Right hindlimb (tissue), 1 donor: ENCODE measurements around the gene NLRC4.
"Not testable (repeated sequence)": the region's sequence is repeated elsewhere in the genome, so short reads cannot be mapped to it uniquely, and the experiment has no call there.

Source experiments
- DNase-seq: peaks from one replicate; pipeline ENCODE4 v3.0.0-alpha.2; 2018

Gene NLRC4, protein sequence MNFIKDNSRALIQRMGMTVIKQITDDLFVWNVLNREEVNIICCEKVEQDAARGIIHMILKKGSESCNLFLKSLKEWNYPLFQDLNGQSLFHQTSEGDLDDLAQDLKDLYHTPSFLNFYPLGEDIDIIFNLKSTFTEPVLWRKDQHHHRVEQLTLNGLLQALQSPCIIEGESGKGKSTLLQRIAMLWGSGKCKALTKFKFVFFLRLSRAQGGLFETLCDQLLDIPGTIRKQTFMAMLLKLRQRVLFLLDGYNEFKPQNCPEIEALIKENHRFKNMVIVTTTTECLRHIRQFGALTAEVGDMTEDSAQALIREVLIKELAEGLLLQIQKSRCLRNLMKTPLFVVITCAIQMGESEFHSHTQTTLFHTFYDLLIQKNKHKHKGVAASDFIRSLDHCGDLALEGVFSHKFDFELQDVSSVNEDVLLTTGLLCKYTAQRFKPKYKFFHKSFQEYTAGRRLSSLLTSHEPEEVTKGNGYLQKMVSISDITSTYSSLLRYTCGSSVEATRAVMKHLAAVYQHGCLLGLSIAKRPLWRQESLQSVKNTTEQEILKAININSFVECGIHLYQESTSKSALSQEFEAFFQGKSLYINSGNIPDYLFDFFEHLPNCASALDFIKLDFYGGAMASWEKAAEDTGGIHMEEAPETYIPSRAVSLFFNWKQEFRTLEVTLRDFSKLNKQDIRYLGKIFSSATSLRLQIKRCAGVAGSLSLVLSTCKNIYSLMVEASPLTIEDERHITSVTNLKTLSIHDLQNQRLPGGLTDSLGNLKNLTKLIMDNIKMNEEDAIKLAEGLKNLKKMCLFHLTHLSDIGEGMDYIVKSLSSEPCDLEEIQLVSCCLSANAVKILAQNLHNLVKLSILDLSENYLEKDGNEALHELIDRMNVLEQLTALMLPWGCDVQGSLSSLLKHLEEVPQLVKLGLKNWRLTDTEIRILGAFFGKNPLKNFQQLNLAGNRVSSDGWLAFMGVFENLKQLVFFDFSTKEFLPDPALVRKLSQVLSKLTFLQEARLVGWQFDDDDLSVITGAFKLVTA

GRCh38 chr2:32264422-32265105 lies at the start of gene NLRC4:
TSS of gene NLRC4 (minus strand) at chr2:32264886. CDS start at chr2:32256775, 8,111 bp downstream.
- DNase-seq, result no peak

DNA sequence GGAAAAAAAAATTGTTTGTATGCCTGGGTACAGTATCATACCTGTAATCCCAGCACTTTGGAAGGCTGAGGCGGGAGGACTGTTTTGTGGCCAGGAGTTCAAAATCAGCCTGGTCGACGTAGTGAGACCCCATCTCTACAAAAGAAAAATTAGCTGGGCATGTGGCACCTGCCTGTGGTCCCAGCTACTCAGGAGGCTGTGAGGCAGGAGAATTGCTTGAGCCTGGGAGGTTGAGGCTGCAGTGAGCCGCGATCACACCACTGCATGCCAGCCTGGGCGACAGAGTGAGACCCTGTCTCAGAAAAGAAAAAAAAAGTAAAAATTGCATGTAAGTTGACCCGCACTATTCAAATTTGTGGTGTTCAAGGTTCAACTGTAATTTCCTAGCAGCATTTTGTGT lies 45.9 kb upstream of the NLRC4 start:
- no peak for DNase-seq

- not testable (repeated sequence) for DNase-seq
Measured at GRCh38 chr2:32293966-32294562, 29.4 kb upstream of the NLRC4 start.

DNA sequence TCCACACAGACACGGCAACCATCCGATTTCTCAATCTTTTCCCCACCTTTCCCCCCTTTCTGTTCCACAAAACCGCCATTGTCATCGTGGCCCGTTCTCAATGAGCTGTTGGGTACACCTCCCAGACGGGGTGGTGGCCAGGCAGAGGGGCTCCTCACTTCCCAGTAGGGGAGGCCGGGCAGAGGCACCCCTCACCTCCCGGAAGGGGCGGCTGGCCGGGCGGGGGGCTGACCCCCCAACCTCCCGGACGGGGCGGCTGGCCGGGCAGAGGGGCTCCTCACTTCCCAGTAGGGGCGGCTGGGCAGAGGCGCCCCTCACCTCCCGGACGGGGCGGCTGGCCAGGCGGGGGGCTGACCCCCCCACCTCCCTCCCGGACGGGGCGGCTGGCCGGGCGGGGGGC lies 28.8 kb upstream of the NLRC4 start:
- not testable (repeated sequence) for DNase-seq

DNA sequence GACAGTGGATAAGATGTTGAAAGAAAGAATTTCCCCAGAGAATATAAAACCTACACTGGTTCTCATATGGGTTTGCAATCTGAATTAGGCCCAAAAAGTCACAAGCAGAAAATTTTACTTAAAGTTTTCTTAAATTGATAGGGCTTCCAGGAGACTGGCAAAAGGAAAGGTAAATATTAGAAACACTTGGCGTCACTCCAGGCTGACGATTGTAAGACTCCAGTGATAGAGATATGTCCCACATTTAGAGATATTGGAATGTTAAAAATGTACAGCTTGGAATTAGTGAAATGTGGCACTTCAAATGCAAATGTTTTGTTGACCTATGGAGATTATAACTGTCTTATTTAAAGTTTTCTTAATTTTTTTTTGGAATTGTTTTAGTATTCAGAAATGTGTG lies 27.1 kb upstream of the NLRC4 start:
- no peak for DNase-seq

- no peak for DNase-seq
Measured at GRCh38 chr2:32290000-32290339, 25.3 kb upstream of the NLRC4 start.

GRCh38 chr2:32289165-32289999 lies 24.7 kb upstream of the NLRC4 start:
- no peak for DNase-seq

- no peak for DNase-seq
Measured at GRCh38 chr2:32284321-32284720, 19.6 kb upstream of the NLRC4 start.

GRCh38 chr2:32278478-32278853 lies 13.8 kb upstream of the NLRC4 start:
- DNase-seq, result no peak

DNA sequence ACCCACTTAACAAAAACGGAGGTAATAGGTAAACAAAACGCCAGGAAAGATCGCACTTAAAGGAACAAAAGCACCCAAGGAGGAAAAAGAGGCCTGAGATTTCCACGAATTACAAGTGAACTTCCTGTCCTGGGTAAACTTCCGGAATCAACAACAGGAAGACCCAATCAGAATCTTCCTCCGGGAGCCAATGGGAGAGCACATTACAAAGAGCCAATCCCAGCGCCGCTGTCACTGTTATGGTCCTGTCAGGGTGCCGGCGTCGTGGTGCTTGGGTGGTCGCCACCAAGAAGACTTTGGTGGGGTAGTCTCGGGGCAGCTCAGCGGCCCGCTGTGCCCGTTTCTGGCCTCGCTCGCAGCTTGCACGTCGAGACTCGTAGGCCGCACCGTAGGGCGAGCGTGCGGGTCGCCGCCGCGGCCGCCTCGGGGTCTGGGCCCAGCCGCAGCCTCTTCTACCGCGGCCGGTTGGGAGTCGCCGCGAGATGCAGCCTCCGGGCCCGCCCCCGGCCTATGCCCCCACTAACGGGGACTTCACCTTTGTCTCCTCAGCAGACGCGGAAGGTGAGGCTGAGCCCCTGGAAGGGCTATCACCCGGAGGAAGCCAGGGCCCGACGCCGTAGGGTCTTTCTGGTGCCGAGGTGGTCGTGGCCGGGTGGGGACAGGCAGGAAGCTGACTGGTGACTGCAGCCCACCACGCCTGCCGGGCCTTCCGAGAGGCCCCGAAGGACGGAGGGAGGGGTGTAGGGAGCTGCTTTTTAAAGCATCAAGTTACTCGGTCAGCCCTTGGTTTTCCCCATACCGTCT lies 13.2 kb upstream of the NLRC4 start, which contains the start of gene YIPF4:
YIPF4 (plus strand) TSS at position 231 of the 804 bp plus-strand sequence; CDS start at position 483, 252 bp downstream.
- peak; percentile 96 for DNase-seq

DNA sequence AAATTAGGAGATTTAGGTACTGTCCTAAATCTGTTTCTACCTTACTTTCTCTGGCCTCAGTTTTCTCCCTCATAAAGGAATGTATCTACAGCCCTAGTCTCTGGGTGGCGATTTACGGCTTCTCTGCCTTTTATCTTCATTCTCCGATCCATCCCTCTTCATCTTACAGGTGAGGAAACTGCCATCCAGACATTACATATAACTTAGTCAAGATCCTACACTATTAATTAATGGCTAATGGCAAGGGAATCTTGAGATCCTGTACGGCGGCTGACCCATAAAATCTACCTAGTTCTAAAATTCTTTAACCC lies 12.6 kb upstream of the NLRC4 start:
- DNase-seq, result no peak

GRCh38 chr2:32275790-32276189 lies 11.1 kb upstream of the NLRC4 start:
- not testable (repeated sequence) for DNase-seq

DNA sequence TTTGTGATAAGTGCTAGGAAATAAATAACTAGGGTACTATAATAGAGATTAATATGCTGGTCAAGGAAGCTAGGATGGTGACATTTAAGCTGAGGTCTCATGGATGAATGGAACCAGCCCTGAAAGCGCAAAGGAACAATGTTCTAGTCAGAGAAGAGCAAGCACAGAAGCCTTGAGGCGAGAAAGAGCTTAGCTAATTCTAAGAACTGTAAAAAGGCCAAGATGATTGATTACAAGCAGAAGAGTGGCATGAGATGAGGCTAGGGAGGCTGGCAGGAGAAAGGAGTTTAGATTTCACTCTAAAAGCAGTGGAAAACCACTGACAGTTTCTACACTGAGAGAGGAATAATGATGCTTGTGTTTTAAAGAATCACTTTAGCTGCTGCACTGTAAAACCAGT lies 9.6 kb upstream of the NLRC4 start:
- DNase-seq, result no peak

DNA sequence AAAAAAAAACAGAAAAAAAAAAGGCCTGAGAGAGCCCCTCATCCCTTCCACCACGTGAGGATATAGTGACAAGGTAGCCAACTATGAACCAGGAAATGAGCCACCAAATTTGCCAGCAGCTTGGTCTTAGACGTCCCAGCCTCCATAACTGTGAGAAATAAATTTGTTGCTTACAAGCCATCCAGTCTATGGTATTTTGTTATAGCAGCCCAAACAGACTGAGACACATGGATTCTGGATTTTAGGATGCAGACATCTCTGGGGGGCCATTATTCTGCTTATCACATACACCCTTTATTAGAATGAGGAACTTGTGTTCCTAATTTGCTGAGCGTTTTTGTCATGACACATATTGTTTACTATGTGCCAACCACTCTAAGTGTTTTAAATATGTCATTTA lies 7.6 kb upstream of the NLRC4 start:
- DNase-seq, result no peak

DNA sequence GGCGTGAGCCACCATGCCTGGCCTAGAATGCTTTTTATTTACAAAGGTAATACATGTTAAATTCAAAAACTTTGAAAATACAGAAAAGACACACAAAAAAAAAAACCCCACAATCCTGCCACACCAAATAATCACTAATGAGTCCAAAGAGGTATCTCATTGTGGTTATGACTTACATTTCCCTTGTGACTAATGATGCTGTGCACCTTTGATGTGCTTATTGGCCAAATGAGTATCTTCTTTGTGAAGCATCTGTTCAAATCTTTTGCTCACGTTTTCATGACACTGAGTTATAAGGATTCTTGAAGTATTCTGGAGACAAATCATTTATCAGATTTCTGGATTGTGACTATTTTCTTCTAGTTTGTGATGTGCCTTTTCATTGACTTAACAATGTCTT lies 6.4 kb upstream of the NLRC4 start:
- DNase-seq, result no peak

DNA sequence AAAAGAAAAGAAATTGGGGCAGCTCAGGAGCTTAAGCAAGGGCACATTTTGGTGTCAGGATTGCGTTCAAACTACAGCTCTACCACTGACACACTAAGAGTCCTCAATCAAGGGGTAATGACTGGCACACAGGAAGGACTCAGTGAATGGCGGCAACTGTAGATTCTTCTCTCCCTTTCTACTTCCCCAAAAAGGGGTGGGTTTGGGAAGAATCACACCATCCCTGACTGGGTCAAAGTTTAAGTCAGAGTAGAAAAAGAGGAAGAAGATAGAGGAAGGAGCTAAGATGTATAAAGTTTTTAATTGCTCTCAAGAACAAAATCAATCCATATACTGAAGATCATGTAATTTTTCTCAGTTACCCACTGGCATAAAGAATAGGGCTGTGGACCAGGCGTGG lies 2.6 kb downstream of the NLRC4 start:
- no peak for DNase-seq

- DNase-seq, result no peak
Measured at GRCh38 chr2:32260376-32260775, 4.3 kb downstream of the NLRC4 start.

DNA sequence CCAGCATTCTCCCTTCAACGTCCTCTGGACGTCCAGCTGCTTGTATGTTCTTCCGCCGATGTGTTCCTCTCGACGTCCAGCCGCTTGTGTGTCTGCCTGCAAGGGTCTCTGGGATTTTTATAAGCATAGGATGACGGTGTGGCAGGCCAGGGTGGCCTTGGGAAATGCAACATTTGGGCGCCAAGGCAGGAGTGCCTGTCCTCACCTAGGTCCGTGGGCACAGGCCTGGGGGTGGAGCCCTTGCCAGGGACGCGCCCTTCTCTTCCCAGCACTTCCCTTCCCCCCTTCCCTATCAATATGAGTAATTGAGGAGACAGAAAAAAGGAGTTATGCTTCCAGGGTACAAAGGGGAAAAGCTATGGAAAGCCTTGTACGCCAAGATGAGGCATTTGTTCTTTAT lies 6.4 kb downstream of the NLRC4 start:
- DNase-seq, result no peak

DNA sequence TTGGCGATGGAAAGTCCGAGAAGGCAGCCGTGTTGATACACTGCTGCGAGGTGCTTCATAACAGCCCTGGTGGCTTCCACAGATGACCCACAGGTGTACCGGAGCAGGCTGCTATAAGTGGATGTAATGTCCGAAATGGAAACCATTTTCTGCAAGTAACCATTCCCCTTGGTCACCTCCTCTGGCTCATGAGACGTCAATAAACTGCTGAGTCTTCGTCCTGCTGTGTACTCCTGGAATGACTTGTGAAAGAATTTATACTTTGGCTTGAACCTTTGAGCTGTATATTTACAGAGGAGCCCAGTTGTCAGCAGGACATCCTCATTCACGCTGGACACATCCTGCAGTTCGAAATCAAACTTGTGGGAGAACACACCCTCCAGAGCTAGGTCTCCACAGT lies 14.4 kb downstream of the NLRC4 start:
- no peak for DNase-seq

- DNase-seq, result no peak
Measured at GRCh38 chr2:32249731-32250236, 14.9 kb downstream of the NLRC4 start.

GRCh38 chr2:32248299-32248698 lies 16.4 kb downstream of the NLRC4 start:
- DNase-seq, result no peak
